Heart left ventricle (tissue), 16 donors: ENCODE measurements around the gene TPST2. TPM values are rescaled to one million over a fixed set of nuclear protein-coding genes. Genes with fewer than 3 reads are reported as not detected.

Experiments used
- ATAC-seq, 4 donors: fragments of 200-7000 bp; cut with Tn5 transposase; one replicate each; pipeline ENCODE4 v1.9.1; 2020 to 2022; ENCODE audit warnings: moderate library complexity in 4 of 4, mild to moderate bottlenecking in 3 of 4, moderate number of reproducible peaks in 1 of 4
- DNase-seq, 5 donors: peaks; one replicate each; pipeline ENCODE4 v3.0.0-alpha.2; 2020
- H3K27ac ChIP-seq, 12 donors: fragments of 200-600 bp; sonication (generic) in 4 of 12; one replicate each; pipeline versions ENCODE4 v1.5.0 to v1.8.0; 2016 to 2022; ENCODE audit warnings: mild to moderate bottlenecking in 2 of 12
- H3K27me3 ChIP-seq, 9 donors: fragments of 200-600 bp; sonication (generic) in 2 of 9; one replicate each; pipeline versions ENCODE4 v1.5.1 to v1.8.0; 2016 to 2022; ENCODE audit warnings: mild to moderate bottlenecking in 3 of 9
- H3K36me3 ChIP-seq, 9 donors: fragments of 200-600 bp; sonication (generic) in 2 of 9; one replicate each; pipeline versions ENCODE4 v1.5.0 to v1.8.0; 2018 to 2022; ENCODE audit warnings: mild to moderate bottlenecking in 2 of 9
- H3K4me1 ChIP-seq, 12 donors: fragments of 200-600 bp; sonication (generic) in 4 of 12; one replicate each; pipeline versions ENCODE4 v1.5.0 to v1.8.0; 2016 to 2022; ENCODE audit warnings: mild to moderate bottlenecking in 3 of 12
- H3K4me3 ChIP-seq, 12 donors: fragments of 200-600 bp; sonication (generic) in 4 of 12; one replicate each; pipeline versions ENCODE4 v1.5.0 to v1.8.0; 2017 to 2022; ENCODE audit warnings: mild to moderate bottlenecking in 9 of 12, moderate library complexity in 4 of 12
- H3K9me3 ChIP-seq, 12 donors: fragments of 200-600 bp; sonication (generic) in 4 of 12; one replicate each; pipeline versions ENCODE4 v1.5.0 to v1.8.0; 2016 to 2022; ENCODE audit warnings: mild to moderate bottlenecking in 1 of 12
- POLR2A ChIP-seq, 2 donors: fragments of 450-650 bp; IDR thresholded peaks; one replicate each; pipeline ENCODE4 v1.6.1; 2017; ENCODE audit warnings: antibody characterized with exemption in 2 of 2, mild to moderate bottlenecking in 2 of 2, moderate library complexity in 2 of 2
- WGBS, 4 donors: extraction: QIAGEN DNeasy Blood & Tissue Kit in 2 of 4; methylation state at CpG; one replicate each; pipeline versions ENCODE4 v1.1.5 to v1.1.7; 2013 to 2018; 5-methylcytosine and 5-hydroxymethylcytosine counted together
- intact Hi-C, 10 donors: fragments of 100-400 bp; cut with DNase I; formaldehyde crosslinking; loops; one replicate each; pipeline versions ENCODE4 v1.11.1 to v1.14.2; 2022
- polyA plus RNA-seq, 2 donors: library from polyadenylated mRNA; stranded (reverse); fragments of 200-250 nt; gene quantifications; one replicate each; pipeline ENCODE4 v1.2.3, GENCODE V29; 2013
- total RNA-seq, 9 donors: library from RNA; depleted of rRNA in 2 of 9; stranded (reverse); fragments of >200 nt in 2 of 9; fragmentation: NEBNext Ultra II Directional in 3 of 9; extraction: Animal tissue kit (Norgen Biotek cat#: 25700) in 3 of 9; gene quantifications; one replicate each; pipeline versions ENCODE4 v1.1.0 to v1.2.4, GENCODE V29; 2016 to 2023
- TF ChIP-seq, protein P1 (sequence below), 12 donors: fragments of 200-600 bp; sonication (generic) in 4 of 12; IDR thresholded peaks; one replicate each; pipeline versions ENCODE4 v1.5.0 to v1.8.0; 2018 to 2022; ENCODE audit warnings: antibody characterized with exemption in 12 of 12, mild to moderate bottlenecking in 5 of 12
- donor health status: ischemic (EF 13 %, LVEDD 7.1; RV severe dilation, severe dysfunction).
- donor health status: healthy with polysubstance abuse.
- donor health status: DM: no; HTN: yes; CAD: no.
- donor health status: DM: no; HTN: no; CAD: no.
- donor health status: ischemic (EF 25% LVEDD 6.9; RV normal size, moderate dysfunction).
- donor health status: ischemic (EF 25% LVEDD 5.7; RV mildly dilated, moderate dysfunction).
- donor health status: healthy.
- donor health status: DM: yes; HTN: yes; CAD: no.
- donor health status: ischemic (EF 35%, LVEDD 5.7; RV mildly dilated, moderate dysfunction).
- donor health status: nonischemic (EF 11% LVEDD 7.7; RV severe dilation, severe dysfunction).
- donor health status: DM: yes; HTN: yes; CAD: no.
- donor health status: PGD.
- donor health status: ischemic (EF 29% LVEDD 5.4; RV normal size, mild dysfunction).
- donor health status: nonischemic (EF 23%, LVEDD 6.1; RV moderate dilation, normal function).

Gene TPST2
- total and polyA plus RNA-seq, 11 donors: 12.1 to 103 (median 25.2) TPM

- 75 to 81% (median 78%) methylated on average over 10 to 11 of the region's 11 CpGs for WGBS, 4 donors
- Histone ChIP-seq H3K4me1 (no peaks in the 10 kb centered on the region), H3K9me3 (no peaks in the 10 kb centered on the region), H3K36me3 (no peaks in the 10 kb centered on the region), H3K4me3 (no peak overlapping the region), H3K27me3 (no peaks in the 10 kb centered on the region), H3K27ac (no peak overlapping the region)
- ATAC-seq (no peak), DNase-seq (no peak)
- intact Hi-C loops: no loop called here
- TF ChIP-seq POLR2A (IDR thresholded peaks at IDR 0.05): no peak
- TF ChIP-seq, protein P1, sequence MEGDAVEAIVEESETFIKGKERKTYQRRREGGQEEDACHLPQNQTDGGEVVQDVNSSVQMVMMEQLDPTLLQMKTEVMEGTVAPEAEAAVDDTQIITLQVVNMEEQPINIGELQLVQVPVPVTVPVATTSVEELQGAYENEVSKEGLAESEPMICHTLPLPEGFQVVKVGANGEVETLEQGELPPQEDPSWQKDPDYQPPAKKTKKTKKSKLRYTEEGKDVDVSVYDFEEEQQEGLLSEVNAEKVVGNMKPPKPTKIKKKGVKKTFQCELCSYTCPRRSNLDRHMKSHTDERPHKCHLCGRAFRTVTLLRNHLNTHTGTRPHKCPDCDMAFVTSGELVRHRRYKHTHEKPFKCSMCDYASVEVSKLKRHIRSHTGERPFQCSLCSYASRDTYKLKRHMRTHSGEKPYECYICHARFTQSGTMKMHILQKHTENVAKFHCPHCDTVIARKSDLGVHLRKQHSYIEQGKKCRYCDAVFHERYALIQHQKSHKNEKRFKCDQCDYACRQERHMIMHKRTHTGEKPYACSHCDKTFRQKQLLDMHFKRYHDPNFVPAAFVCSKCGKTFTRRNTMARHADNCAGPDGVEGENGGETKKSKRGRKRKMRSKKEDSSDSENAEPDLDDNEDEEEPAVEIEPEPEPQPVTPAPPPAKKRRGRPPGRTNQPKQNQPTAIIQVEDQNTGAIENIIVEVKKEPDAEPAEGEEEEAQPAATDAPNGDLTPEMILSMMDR (IDR thresholded peaks at IDR 0.05): no peak
Measured at GRCh38 chr22:26599505-26599904, 9.6 kb upstream of the TPST2 start.

- DNase-seq: no peak
- 89 to 92% (median 90%) methylated on average over 4 of the region's 4 CpGs for WGBS, 4 donors
- no peak for ATAC-seq
- no peak overlapping the region for H3K27ac ChIP-seq
- no peaks in the 10 kb centered on the region for H3K9me3 ChIP-seq
- intact Hi-C loops: no loop called here
- peaks cover 0 to 17% (median 0%) of the 10 kb centered on the region in 12 donors for H3K4me1 ChIP-seq
- TF ChIP-seq, protein P1 (IDR thresholded peaks at IDR 0.05): no peak
- TF ChIP-seq POLR2A (IDR thresholded peaks at IDR 0.05): no peak
- no peaks in the 10 kb centered on the region for H3K27me3 ChIP-seq
- H3K4me3 ChIP-seq: no peak overlapping the region
- H3K36me3 ChIP-seq: no peaks in the 10 kb centered on the region
Measured at GRCh38 chr22:26597480-26597879, 7.5 kb upstream of the TPST2 start.

DNA sequence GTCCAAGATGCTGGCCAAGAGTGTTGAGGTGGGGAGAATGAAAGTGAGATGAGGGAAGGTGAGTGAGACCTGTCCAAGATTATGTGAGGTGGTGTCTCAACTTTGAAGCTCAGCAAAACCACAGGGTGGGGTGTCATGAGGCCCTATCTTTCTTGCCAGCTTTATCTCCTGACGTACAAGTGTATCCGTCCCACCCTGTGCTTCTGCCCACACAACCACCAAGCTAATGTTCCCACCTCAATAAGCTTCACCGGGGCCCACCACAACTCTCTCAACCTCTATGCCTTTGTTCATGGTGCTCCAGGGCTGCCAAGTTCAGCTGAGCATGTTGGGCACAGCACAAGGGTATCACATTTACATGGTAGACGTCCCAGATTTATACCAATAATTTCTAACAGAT lies 7.1 kb upstream of the TPST2 start:
- 79 to 89% (median 84%) methylated on average over 4 of the region's 4 CpGs for WGBS, 4 donors
- H3K27me3 ChIP-seq: no peaks in the 10 kb centered on the region
- TF ChIP-seq, protein P1 (IDR thresholded peaks at IDR 0.05): no peak
- TF ChIP-seq POLR2A (IDR thresholded peaks at IDR 0.05): no peak
- no peaks in the 10 kb centered on the region for H3K36me3 ChIP-seq
- ATAC-seq: no peak
- H3K9me3 ChIP-seq: no peaks in the 10 kb centered on the region
- no peak overlapping the region for H3K27ac ChIP-seq
- no peak for DNase-seq
- intact Hi-C loops: no loop called here
- peaks cover 0 to 21% (median 0%) of the 10 kb centered on the region in 12 donors for H3K4me1 ChIP-seq
- H3K4me3 ChIP-seq: no peak overlapping the region

DNA sequence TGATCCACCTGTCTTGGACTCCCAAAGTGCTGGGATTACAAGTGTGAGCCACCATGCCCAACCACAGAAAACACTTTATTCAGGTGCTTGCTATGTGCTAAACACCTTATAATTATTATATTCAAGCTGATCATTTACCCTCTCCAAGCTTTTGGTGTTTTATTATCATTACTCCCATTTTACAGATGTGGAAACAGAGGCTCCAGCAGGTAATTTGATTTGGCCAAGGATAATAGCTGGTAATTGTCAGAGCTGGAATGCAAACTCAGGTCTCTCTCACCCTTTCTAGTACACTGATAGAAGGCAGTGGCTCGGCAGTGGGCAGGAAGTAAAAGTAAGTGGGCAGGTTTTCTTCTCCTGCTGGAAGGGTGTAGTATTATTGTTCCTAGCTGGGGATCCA lies 3.8 kb upstream of the TPST2 start:
- ATAC-seq (no peak), DNase-seq (no peak)
- Histone ChIP-seq H3K4me3 (no peak overlapping the region), H3K27me3 (no peaks in the 10 kb centered on the region), H3K4me1 (peaks cover 0 to 35% (median 10%) of the 10 kb centered on the region in 12 donors), H3K27ac (no peak overlapping the region), H3K36me3 (no peaks in the 10 kb centered on the region), H3K9me3 (no peaks in the 10 kb centered on the region)
- 34 to 59% (median 46%) methylated on average over 1 of the region's 1 CpG for WGBS, 4 donors
- TF ChIP-seq POLR2A (IDR thresholded peaks at IDR 0.05): no peak
- TF ChIP-seq, protein P1 (IDR thresholded peaks at IDR 0.05): no peak
- intact Hi-C loops: loop anchor here in 2 of 10 donors (5.0 kb wide), 2 partner anchors 34 to 91 kb away; no protein-coding TSS in a partner anchor
